H1 (cell line): ENCODE measurements around the gene TRIM65. TPM values are rescaled to one million over a fixed set of nuclear protein-coding genes. Genes with fewer than 3 reads are reported as not detected.

ENCODE experiments used
- BACH1 ChIP-seq: IDR thresholded peaks from 2 replicates; pipeline ENCODE4 v1.6.1; 2012; ENCODE audit warnings: low read length, improper control_type of control experiment
- CHD7 ChIP-seq: fragments of 300-600 bp; sonication (generic); IDR thresholded peaks from 2 replicates; pipeline ENCODE4 v1.7.1; 2012; ENCODE audit warnings: low read length, moderate library complexity, mild to moderate bottlenecking, inconsistent platforms; ENCODE audit not compliant: insufficient replicate concordance
- CTBP2 ChIP-seq: IDR thresholded peaks from 2 replicates; pipeline ENCODE4 v1.7.0; 2011; ENCODE audit warnings: borderline replicate concordance, mild to moderate bottlenecking, moderate library complexity, mixed read lengths, low read length; ENCODE audit not compliant: insufficient read depth, insufficient read length
- EGR1 ChIP-seq: IDR thresholded peaks from 2 replicates; pipeline ENCODE4 v1.6.1; 2011; ENCODE audit warnings: low read depth, low read length, borderline replicate concordance
- FOSL1 ChIP-seq: IDR thresholded peaks from 2 replicates; pipeline ENCODE4 v1.6.1; 2011; ENCODE audit warnings: mild to moderate bottlenecking, low read depth, low read length, moderate library complexity; ENCODE audit not compliant: insufficient read depth
- JUN ChIP-seq: IDR thresholded peaks from 2 replicates; pipeline ENCODE4 v1.6.1; 2011; ENCODE audit warnings: low read depth, mild to moderate bottlenecking, improper control_type of control experiment, low read length
- JUND ChIP-seq: IDR thresholded peaks from 2 replicates; pipeline ENCODE4 v1.6.1; 2011; ENCODE audit warnings: mild to moderate bottlenecking, improper control_type of control experiment, low read length
- RFX5 ChIP-seq: IDR thresholded peaks from 2 replicates; pipeline ENCODE4 v1.6.1; 2011; ENCODE audit warnings: low read depth, low read length, improper control_type of control experiment, borderline replicate concordance
- SP2 ChIP-seq: IDR thresholded peaks from 2 replicates; pipeline ENCODE4 v1.6.1; 2012; ENCODE audit warnings: mild to moderate bottlenecking, low read length, inconsistent platforms
- polyA plus RNA-seq, 7 experiments: library from polyadenylated mRNA; depleted of rRNA in 3 of 7; stranded (reverse) in 5 of 7; unstranded in 2 of 7; fragments of >200 nt in 5 of 7; fragments of 200-250 nt in 2 of 7; gene quantifications; 1 replicate in 5 of 7; 2 replicates in 1 of 7; 4 replicates in 1 of 7; pipeline versions ENCODE4 v1.2.1 to v1.2.3, GENCODE V29; 2011 to 2013; ENCODE audit warnings: missing spikeins in 2 of 7, mixed read lengths in 2 of 7
- total RNA-seq: library from RNA; stranded (reverse); fragmentation: NEBNext Ultra II Directional; extraction: Animal tissue kit (Norgen Biotek cat#: 25700); gene quantifications from 2 replicates; pipeline ENCODE4 v1.2.1, GENCODE V29; 2021
- TF ChIP-seq, protein P1 (sequence below): IDR thresholded peaks from 2 replicates; pipeline ENCODE4 v1.6.1; 2011; ENCODE audit warnings: low read length, improper control_type of control experiment

TRIM65 gene
- total and polyA plus RNA-seq, 2 of the 8 experiments (the other 6 are each of a cell fraction or from before 2014, with no cell fraction given): 21.2 to 48.6 TPM

- TF ChIP-seq CHD7 (no peak), JUND (no peak), JUN (no peak), CTBP2 (no peak), SP2 (no peak), RFX5 (no peak), FOSL1 (no peak), EGR1 (no peak), BACH1 (no peak)
- TF ChIP-seq, protein P1, sequence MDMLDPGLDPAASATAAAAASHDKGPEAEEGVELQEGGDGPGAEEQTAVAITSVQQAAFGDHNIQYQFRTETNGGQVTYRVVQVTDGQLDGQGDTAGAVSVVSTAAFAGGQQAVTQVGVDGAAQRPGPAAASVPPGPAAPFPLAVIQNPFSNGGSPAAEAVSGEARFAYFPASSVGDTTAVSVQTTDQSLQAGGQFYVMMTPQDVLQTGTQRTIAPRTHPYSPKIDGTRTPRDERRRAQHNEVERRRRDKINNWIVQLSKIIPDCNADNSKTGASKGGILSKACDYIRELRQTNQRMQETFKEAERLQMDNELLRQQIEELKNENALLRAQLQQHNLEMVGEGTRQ: no peak
These were observed 48.5 kb upstream of the TRIM65 start (continued) for GRCh38 chr17:75945211-75945610.
